Endometrial microvascular endothelial cells (primary cell): ENCODE data around the gene FAM234A. TPM values are rescaled to one million over a fixed set of nuclear protein-coding genes. Genes with fewer than 3 reads are reported as not detected.

Experiments used
- total RNA-seq: library from RNA; depleted of rRNA; stranded (reverse); fragments of >200 nt; gene quantifications from one replicate; pipeline ENCODE4 v1.2.3, GENCODE V29; 2015; ENCODE audit errors: inconsistent ontology term

The FAM234A gene
- total RNA-seq, 1 donor from 2014 or later = 89.3 TPM

Other genes starting within 250 kb of the FAM234A start
- gene POLR3K, start 181.2 kb upstream of the FAM234A start, total RNA-seq = 7.0 TPM
- 58.2 TPM for gene SNRNP25, start 181.0 kb upstream of the FAM234A start, total RNA-seq
- 28.2 TPM for gene RHBDF1, start 162.2 kb upstream of the FAM234A start, total RNA-seq
- 160 TPM for gene MPG, start 156.6 kb upstream of the FAM234A start, total RNA-seq
- 15.9 TPM for gene NPRL3, start 96.1 kb upstream of the FAM234A start, total RNA-seq
- not detected for gene HBZ, start 82.2 kb upstream of the FAM234A start, total RNA-seq
- gene HBM, start 68.8 kb upstream of the FAM234A start, total RNA-seq = not detected
- gene HBA2, start 61.9 kb upstream of the FAM234A start, total RNA-seq = not detected
- not detected for gene HBA1, start 58.1 kb upstream of the FAM234A start, total RNA-seq
- gene HBQ1, start 54.4 kb upstream of the FAM234A start, total RNA-seq = not detected
- gene LUC7L, start 5.4 kb upstream of the FAM234A start, total RNA-seq = 45.2 TPM
- gene RGS11, start 41.1 kb downstream of the FAM234A start, total RNA-seq = 1.2 TPM
- gene ARHGDIG, start 45.8 kb downstream of the FAM234A start, total RNA-seq = not detected
- gene PDIA2, start 48.3 kb downstream of the FAM234A start, total RNA-seq = 0.28 TPM
- 16.4 TPM for gene AXIN1, start 117.9 kb downstream of the FAM234A start, total RNA-seq
- 153 TPM for gene MRPL28, start 135.7 kb downstream of the FAM234A start, total RNA-seq
- gene PGAP6, start 147.2 kb downstream of the FAM234A start, total RNA-seq = 64.2 TPM
- gene NME4, start 162.4 kb downstream of the FAM234A start, total RNA-seq = 92.3 TPM
- 17.3 TPM for gene DECR2, start 167.1 kb downstream of the FAM234A start, total RNA-seq
- gene RAB11FIP3, start 190.8 kb downstream of the FAM234A start, total RNA-seq = 41.7 TPM